NCI-H460 (cell line): ENCODE measurements around the gene FAM110D. TPM values are rescaled to one million over a fixed set of nuclear protein-coding genes. Genes with fewer than 3 reads are reported as not detected.

Experiments used
- DNase-seq: peaks from one replicate; pipeline ENCODE4 v3.0.0-alpha.2; 2016; ENCODE audit warnings: low read depth; ENCODE audit errors: extremely low read depth
- polyA plus RNA-seq: library from polyadenylated mRNA; depleted of rRNA; stranded (reverse); fragments of >200 nt; gene quantifications from 2 replicates; pipeline ENCODE4 v1.2.3, GENCODE V29; 2014; cell fraction: nucleus; rRNA removed
- total RNA-seq: library from RNA; depleted of rRNA; stranded (reverse); fragments of >200 nt; shearing (Covaris generic); gene quantifications from 2 replicates; pipeline ENCODE4 v1.2.3, GENCODE V29; 2014; rRNA removed

Gene FAM110D
- total RNA-seq = not detected in 2 replicates
- polyA plus RNA-seq = 0.58 TPM in 1 of 2 replicates, not detected in the other

DNA sequence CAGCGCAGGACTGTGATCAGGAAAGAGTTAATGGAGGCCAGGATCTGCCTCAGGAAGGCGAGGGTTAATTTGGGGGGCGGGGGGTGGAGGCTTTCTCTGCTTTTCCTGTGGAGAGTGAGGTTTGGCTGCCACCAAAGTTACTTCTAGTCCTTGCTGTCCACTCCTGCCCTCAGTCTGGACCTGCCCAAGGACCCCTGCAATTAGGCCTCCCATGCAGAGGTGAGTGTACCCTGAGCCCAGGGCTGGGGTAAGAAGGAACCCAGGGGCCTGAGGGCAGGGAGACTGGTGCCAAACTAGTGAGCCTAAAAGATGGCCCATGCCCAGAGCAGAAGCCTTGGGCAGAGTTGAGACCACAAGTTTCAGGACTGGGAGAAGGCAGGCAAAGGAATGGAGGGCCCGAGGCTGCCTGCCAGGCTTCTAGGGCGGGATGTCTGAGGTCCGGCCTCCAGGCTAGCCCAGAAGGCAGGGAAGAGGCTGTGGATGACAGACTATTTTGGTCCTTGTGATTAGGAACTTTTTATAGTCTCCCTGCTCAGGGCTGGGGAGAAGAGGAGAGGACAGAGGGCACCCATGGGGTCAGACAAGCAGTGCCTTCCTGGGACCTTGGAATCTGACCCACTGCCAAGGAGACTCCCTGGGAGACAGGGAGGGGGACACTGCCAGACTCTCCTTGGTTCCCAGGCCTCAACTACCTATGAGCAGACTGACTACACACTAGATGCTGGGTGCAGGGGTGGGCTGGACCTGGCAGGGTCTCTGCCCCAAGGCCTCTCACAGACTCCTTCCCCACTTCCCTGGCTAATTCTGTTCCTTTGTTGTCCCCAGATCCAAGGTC lies at the start of gene FAM110D:
Gene FAM110D (plus strand): TSS at position 172 of the 835 bp plus-strand sequence. CDS start 2,213 bp downstream, outside the sequence.
- no peak for DNase-seq

DNA sequence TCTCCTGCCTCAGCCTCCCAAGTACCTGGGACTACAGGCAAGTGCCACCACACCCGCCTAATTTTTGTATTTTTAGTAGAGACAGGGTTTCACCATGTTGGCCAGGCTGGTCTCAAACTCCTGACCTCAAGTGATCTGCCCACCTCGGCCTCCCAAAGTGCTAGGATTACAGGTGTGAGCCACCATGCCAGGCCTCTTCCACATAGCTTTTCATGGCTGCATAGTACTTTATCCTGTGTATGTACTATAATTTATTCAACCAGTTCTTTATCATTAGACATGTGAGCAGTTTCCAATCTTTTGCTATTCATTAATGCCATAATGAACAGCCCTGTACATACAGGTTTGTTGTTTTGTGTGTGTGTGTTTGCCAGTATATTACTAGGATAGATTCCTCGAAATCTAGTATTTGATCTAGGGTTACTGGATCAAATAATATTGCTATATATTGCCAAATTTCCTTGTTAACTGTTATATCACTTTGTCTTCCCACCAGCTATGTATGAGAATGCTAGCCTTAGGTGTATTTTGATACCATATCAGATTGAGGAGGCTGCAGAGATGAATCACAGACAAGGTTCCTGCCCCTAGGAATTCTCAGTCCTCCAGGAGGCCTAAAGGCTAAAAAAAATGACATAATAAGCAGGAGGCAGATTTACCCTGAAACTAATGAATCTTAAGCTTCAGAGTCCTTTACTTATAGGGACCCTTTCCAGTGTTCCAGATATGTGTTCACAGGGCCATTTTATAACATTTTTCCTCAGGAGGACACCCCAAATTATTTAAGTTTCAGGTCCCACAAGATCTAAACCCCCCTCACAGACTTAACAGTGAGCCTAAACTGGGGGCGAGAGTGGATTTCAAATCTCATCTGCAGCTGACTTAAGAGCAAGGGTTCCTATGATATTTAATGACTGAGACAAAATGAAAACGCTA lies 49.4 kb upstream of the FAM110D start:
- DNase-seq = no peak

DNA sequence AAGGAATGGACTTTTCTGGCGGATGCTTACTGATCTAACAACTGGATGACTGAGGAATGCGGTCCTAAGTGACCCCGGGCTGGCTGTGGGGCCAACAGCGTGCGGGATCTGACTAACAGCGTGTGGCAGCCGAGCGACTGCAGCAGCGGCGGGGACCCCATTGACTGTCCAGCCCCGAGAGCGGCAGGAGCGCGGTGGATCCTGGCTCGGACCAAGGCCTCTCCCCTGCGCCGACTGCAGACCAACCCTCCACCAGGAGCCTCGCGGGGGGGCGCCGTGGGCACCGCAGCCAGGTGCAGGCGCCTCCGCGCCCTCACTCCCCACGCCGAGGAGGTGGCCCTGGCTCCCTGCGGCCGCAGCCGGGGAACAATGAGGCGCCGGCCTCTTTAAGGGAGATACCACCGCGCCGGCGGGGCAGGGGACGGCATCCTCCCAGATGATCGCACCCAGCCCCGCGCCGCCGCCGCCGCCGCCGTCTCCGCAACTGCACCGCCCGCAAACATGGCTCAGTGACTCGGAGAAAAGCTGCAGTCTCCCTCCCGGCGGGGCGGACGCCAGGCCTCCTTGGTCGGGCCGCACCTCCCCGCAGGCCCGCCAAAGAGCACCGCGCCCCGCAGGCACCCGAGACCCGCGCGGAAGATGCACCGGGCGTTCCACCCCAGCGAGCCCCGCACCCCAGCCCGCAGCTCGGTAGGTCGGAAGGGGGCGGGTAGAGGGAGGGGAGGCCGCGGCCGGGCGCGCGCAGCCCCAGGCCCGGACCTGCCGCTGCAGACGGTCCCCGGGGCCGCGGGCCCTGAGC lies 47.9 kb upstream of the FAM110D start:
- DNase-seq = no peak

DNA sequence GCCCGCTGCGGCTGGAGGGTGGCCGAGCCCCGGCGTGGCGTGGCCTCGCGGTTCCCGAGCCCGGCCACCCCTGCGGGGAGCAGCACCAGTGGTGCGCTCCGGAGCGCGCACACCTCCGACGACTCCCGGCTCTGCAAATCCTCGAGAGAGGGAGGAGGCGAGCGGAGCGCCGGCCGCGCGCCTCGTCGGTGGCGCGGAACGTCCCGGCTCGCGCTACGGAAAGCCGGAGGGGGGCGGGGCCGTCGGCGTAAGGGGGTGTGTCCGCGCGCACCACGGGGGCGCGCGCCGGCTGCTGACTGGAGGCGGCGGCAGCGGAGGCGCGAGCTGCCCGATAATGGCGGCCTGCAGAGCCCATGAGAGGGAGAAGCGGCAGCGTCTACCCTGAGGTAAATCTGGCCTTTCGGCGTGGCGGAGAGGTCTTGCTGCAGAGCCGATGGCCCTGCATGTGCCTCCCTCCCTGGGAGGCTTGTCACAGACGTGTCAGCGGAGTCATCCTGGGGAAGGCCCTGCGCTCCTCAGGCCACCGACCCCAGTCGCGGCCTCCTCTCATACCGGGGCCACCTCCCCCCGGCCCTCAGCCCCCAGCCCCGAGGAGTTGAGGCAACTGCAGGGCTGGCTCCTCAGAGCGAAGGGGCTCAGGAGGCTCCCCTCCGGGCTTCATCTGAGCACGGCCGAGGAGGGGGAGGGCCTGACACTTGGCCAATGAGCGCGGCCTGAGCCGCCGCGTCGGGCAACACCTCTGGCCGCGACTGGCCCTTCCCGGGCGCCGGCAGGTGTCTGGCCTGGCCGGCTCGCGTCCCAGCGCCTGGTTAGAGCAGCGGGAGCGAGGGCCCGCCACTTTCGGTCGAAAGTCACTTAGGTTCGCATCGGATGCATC lies 47.1 kb upstream of the FAM110D start, which contains the start of gene PDIK1L:
Gene PDIK1L (plus strand): TSS at position 295 of the 877 bp plus-strand sequence. CDS start 2,485 bp downstream, outside the sequence.
- peak; percentile 88 for DNase-seq

DNA sequence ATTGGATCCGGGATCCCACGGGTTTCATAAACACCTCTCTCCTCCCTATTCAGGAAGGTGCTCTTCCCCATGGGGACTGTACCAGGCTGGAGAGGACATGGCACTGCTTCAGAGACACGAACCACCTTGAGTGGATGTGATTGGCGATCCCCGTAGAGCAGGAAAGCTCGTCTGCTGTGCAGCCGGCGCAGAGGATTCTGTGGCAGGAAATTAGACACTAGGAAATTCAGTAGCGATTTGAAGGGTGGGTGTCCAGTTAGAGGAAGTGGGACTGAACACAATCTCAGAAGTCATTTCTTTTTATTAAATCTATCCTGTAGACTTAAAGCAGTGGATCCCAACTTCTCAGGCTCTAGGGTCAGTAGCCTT lies 46.5 kb upstream of the FAM110D start:
- no peak for DNase-seq

DNA sequence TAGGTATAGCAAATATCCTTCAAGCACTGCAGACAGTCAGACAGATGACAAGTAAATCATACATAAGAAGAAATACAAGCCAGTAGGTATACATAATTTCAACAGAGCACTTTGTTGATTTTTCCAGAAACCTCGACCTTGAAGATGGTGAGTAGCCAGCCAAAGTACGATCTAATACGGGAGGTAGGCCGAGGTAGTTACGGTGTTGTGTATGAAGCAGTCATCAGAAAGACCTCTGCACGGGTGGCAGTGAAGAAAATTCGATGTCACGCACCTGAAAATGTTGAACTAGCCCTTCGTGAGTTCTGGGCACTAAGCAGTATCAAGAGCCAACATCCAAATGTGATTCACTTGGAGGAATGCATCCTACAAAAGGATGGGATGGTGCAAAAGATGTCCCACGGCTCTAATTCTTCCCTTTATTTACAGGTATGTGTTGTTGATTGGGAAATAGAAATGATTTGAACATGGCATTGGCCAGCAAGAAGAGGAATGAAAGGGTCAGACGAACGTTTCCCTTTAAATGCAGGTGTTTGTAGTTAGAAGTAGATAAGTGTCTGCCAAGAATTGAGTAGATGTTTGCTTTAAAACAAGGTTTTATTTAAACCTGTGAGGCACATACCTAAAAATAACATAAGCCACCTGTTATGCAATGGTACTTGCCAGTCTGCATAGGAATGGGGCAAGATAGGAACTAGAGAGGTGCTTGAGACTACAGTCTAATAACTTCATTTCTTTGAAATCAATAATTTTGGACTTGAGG lies 44.5 kb upstream of the FAM110D start:
- DNase-seq = no peak

DNA sequence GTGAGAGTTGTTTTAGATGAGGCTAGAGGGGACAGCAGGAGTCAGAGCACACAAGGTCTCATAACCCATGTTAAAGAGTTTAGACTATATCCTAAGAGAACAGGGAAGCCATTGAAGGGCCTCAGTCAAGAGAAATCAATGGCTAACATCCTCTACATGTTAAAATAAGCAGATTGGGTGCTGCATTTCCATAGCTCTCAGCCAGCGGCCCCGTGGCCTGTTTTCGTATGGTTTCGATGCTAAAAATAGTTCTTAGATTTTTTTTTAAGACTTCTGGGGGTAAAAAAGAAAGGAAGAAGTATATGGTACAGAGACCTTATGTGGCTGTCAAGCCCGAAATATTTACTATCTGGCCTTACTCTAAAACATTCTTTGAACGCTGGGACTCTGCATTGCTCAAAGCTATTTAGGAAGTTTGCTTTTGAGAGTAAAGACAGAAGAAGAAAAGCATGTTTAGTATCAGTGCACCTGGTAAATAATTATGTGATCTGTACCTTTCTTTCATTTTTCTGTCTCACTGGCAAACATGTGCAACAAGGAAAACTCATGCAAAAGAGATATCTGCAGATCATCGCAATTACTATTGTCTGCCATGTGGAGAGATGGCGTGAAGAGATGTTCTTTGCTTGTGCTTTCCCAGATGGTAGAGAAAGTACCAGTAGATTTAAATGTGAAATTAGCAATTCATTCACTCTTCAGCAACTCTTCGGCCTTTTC lies 38.8 kb upstream of the FAM110D start:
- no peak for DNase-seq

DNA sequence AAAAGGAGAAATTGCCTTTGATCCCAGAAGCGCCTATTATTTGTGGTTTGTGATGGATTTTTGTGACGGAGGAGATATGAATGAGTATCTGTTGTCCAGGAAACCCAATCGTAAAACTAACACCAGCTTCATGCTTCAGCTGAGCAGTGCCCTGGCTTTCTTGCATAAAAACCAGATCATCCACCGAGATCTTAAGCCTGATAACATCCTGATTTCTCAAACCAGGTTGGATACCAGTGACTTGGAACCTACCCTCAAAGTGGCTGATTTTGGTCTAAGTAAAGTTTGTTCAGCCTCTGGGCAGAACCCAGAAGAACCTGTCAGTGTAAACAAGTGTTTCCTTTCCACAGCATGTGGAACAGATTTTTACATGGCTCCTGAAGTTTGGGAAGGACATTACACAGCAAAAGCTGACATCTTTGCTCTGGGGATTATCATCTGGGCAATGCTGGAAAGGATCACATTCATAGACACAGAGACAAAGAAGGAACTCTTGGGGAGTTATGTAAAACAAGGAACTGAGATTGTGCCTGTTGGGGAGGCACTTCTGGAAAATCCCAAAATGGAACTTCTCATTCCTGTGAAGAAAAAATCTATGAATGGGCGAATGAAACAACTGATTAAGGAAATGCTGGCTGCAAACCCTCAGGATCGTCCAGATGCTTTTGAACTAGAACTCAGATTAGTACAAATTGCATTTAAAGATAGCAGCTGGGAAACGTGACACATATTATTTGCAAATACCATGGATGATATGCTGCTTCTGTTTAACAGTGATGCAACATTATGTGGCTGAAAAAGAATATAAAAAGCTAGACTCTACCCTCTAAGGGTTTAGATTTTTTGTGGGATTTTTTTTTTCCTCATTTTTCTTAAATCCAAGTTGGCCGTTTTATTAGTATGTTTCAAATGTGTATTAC lies 36.8 kb upstream of the FAM110D start:
- no peak for DNase-seq

DNA sequence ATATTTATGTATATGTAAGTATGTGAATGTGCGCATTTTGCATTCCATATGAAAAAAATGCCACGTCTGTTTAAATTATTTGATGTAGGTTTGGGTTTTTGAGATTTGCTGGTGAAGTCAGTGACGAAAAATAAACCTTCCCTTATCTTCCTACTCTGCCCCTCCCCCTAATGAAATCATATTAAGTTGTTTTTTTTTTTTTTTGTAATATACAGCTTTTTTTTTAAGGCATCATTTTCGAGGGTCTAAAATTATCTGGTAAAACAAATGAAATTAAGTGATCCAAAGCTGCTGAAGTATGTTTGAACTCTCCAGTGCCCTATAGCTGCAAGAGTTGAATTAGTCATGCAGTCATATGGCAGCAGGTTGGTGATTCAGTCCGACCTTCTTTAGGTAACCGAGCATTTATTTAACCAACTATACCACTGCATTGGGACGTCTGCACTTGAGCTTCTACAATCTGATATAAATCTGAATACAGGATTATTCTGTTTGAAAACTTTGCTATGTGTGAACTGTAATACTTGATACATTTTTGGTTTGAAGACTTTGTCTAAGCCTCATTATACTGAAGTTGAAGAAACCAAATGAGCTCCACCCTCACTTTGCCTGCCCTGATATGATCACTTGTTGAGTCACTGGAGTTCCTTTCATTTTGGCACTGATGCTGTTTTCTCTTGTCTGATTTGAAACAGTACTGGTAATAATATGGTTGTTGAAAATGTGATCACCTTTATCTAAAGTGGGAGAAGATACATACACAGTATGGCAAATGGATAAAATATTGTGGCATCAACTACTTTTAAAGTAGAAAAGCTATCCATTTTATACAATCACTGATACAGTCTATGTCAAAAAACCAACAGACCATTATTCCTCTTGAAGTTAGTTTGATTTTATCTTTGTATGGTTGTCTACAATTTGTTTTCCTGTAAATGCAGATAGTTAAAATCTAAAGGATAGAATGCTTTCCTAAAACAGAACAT lies 35.6 kb upstream of the FAM110D start:
- no peak for DNase-seq

DNA sequence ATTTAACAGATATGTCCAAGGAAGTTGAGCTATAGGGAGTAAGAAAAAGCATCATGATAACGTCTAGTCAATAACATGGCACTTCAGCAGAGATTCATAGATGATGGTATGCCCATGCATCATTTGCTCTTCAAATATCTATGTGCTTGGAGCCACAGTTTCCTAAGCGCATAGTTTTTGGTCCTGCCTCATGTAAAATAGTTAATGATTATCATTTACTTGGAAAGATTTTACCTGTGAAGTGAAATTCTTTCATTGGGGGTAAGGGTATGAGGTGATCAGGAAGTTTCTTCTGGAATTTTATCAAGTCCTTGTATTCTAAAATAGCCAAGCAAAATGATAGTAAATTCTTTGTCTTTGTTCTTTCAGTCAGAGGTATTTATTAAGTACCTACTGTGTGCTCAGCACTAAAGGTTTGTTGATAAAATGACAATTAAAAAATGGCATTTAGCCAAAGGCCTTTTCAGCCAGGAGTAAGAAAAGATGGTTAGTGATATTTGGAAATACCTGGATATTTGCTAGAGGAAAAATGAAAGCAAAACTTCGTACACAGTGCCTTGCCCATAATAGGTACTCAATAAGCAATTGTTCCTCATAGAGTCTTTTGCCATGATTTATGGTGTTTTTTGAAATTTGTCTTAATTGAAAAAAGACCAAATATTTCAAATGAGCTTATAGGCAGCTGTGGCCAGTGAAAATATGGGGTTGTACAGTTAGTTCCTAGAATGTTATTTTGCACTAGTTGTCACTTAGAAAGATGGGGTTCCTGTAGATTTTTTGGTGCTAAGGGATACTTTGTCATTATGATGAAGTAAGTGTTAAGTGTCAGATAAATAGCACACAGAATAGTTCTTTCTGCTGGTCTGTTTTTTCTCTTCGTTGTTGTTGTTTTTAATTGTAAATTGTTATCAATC lies 34.2 kb upstream of the FAM110D start:
- DNase-seq = no peak

DNA sequence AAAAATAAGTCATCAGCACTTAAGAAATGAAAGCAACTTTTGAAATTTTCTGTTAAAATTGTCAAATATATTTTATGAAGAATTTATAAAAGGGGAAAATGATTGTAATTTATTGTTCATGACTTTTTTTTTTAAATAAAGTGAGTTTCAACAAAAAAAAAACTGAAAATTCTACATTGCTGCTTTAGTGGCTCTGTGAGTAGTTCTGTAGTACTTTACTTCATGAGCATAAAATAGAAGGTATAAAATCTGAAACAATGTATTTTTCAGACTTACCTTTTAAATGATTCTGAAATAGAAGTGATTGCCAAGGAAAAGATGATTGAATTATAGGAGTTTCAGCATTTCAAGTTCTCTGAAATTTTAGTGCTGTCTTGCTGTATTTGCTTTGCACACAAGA lies 33.5 kb upstream of the FAM110D start:
- no peak for DNase-seq

DNA sequence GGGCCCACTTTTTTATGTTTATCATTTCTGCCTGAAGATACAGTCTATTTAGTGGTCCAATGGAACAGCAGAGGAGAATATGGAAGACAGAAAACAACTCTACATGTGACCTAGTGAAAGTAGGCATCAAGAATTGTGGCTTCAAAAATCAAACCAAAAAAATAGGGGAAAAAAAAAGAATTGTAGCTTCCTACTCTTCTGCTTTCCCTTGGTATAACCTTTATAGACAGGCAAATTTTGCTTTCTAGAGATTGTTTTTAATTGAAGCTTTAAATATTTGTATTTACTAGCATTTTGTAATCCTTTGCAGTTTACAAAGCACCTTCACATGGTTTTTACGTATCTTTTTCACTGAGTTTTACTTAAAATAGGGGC lies 32.9 kb upstream of the FAM110D start:
- DNase-seq = no peak

DNA sequence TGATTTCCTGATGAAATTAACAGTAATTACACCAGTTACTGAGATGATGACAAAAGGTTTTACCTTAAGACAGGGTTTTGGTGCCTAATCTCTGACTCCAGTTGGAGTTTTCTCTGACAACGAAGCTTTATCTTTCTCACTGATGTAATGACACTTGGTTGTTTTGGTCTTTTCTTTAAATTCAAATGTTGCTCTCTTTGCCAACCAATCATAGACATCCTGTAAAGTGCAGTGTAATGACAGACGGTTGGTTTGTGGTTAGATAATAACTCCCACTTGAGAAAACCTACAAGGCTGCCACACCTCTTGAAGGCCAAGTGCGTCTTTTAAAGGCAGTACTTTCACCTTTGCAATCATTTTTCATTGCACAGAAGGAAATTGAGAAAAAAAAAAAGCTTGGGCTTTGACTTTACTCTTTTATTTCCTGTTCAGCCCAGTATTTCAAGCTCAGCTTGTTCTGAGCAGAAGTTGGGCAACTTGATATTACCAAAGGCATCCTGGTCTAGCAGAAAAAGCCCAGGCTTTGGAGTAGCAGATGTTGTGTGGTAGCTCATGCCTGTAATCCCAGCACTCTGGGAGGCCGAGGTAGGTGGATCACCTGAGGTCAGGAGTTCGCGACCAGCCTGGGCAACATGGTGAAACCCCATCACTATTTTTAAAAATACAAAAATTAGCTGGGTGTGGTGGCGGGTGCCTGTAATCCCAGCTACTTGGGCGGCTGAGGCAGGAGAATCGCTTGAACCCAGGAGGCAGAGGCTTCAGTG lies 32.4 kb upstream of the FAM110D start:
- DNase-seq = peak; percentile 58
